ENCODE results near the gene MMD2.

Gene MMD2

DNA sequence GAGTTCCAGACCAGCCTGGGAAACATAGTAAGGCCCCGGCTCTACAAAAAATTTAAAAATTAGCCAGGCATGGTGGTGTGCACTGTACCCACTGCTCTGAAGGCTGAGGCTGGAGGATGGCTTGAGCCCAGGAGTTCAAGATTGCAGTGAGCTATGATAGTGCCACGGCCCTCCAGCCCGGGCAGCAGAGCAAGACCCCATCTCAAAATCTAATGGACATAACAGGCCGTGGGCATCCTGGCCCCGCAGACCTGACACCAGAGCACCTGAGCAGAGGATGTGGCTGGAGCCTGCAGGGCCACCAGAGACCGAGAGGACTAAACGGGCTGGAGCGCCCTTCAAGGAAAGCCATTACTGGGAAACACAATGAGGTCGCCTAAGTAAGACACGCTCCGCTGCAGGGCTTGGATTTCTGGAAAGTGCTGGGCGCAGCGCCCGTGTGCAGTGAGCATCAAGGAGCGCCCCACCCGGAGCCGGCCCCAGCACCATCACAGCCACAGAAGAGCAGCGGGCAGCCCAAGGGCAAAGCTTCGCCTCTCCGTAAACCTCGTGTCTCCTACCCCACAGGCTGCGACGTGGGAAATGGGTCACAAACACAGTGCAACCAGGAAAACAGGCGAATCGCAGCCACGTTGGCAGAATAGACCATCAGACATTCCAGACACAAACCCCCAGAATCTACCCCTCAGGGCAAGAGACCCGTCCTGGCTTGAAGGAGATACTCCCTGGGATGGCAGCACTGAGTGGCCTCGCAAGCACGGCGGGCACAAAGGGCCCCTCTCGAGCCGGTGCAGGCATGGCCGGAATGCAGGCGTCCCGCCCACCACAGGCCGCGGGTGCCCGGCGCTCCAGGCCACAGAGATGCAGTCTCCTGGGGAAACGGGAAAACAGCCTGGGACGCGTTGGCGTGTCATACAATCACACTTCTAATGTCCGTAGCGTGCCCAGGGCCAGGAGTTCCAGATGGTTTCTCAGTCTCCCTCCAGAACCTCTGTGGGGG is 80.4 kb downstream of the MMD2 start:
- TF ChIP-seq POLR2A (IDR thresholded peaks at IDR 0.05; ENCODE audit: low read length) (no peak), GATA1 (IDR thresholded peaks at IDR 0.05; ENCODE audit: low read depth, low read length) (no peak)
- DNase-seq = no peak

DNA sequence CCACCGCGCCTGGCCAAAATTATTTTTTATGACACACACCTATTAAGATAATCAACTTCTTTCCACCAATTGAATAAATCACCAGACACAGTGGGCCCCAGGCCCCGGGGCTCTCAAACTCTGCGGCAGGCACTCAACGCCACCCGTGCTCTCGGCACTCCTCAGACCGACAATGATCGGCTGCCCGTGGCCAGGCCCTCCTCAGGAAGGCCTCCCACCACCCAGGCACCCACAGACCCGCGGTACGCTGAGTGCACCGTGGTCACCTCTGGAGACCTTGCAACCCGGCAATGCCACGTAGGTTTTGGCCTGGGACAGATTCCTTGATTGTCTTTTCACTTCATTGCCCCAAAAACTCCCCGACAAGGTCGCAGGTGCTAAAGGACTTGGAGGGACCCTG is 82.4 kb downstream of the MMD2 start:
- no peak for DNase-seq
- TF ChIP-seq GATA1 (IDR thresholded peaks at IDR 0.05; ENCODE audit: low read depth, low read length) (no peak), POLR2A (IDR thresholded peaks at IDR 0.05; ENCODE audit: low read length) (no peak)

DNA sequence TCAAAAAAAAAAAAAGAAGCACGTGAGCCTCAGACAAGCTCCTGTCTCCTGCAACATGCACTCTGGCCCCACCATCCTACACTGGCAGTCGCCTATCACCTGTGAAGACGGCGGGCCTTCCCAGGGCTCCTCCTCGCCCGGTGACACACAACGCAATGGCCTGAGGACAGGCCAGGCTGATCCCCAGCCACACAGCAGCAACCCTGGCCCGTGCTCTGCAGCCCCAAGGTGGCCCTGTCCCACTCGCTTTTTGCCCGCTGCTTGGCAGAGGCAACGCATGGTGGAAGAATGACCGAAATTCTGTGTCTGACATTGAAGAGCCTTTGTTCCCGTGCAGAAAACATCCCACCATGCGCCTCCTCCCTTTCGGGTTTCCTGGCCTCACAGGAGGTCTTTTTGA is 83.6 kb downstream of the MMD2 start:
- DNase-seq = no peak
- no peak for TF ChIP-seq GATA1 (IDR thresholded peaks at IDR 0.05; ENCODE audit: low read depth, low read length)
- no peak for TF ChIP-seq POLR2A (IDR thresholded peaks at IDR 0.05; ENCODE audit: low read length)

GRCh38 chr7:4873071-4873944 is 85.7 kb downstream of the MMD2 start:
- no peak for DNase-seq
- TF ChIP-seq GATA1 (IDR thresholded peaks at IDR 0.05; ENCODE audit: low read depth, low read length) (no peak), POLR2A (IDR thresholded peaks at IDR 0.05; ENCODE audit: low read length) (no peak)

- TF ChIP-seq GATA1 (IDR thresholded peaks at IDR 0.05; ENCODE audit: low read depth, low read length) = no peak
- TF ChIP-seq POLR2A (IDR thresholded peaks at IDR 0.05; ENCODE audit: low read length) = no peak
- no peak for DNase-seq
These were observed 86.9 kb downstream of the MMD2 start for GRCh38 chr7:4871930-4872675.

DNA sequence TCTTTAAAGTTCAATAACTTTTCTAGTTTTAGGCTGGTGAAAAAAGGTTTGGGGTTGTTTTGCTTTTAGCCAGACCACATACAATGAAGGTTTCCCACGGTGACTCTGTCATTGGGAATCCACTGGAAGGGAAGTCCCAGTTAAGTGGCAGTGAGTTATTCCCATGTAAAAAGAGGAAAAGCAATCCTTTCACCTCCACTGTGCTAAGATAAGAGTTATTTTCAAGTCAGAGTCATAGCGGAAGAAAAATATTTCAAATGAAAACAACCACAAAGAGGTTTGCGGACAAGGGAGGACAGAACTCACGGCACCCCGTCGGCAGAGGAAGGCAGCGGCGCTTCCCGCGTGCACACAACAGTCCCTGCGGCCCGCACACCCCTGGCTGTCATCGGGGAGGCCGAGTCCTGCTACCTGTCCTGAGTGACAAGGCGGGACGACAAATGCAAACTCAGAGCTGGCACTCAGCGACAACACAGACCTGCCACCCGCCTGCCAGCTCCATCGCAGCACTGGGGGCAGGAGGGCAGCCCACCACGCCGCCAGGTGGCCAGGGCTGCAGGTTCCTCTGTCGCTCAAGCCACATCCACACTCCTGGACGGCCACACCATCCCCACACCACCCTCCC is 87.8 kb downstream of the MMD2 start:
- no peak for TF ChIP-seq GATA1 (IDR thresholded peaks at IDR 0.05; ENCODE audit: low read depth, low read length)
- TF ChIP-seq POLR2A (IDR thresholded peaks at IDR 0.05; ENCODE audit: low read length) = no peak
- DNase-seq = no peak

- TF ChIP-seq POLR2A (IDR thresholded peaks at IDR 0.05; ENCODE audit: low read length) (no peak), GATA1 (IDR thresholded peaks at IDR 0.05; ENCODE audit: low read depth, low read length) (no peak)
- no peak for DNase-seq
These were observed 90.5 kb downstream of the MMD2 start for GRCh38 chr7:4868493-4868892.

- TF ChIP-seq GATA1 (IDR thresholded peaks at IDR 0.05; ENCODE audit: low read depth, low read length) (no peak), POLR2A (IDR thresholded peaks at IDR 0.05; ENCODE audit: low read length) (no peak)
- no peak for DNase-seq
These were observed 92.2 kb downstream of the MMD2 start for GRCh38 chr7:4866528-4867496.

GRCh38 chr7:4862156-4862555 is 96.8 kb downstream of the MMD2 start:
- DNase-seq = no peak
- TF ChIP-seq GATA1 (IDR thresholded peaks at IDR 0.05; ENCODE audit: low read depth, low read length) (no peak), POLR2A (IDR thresholded peaks at IDR 0.05; ENCODE audit: low read length) (no peak)

GRCh38 chr7:4861673-4862072 is 97.3 kb downstream of the MMD2 start, which contains the start of gene PAPOLB:
Gene PAPOLB (minus strand): TSS chr7:4862030. CDS start chr7:4861810, 220 bp downstream.
- no peak for TF ChIP-seq POLR2A (IDR thresholded peaks at IDR 0.05; ENCODE audit: low read length)
- no peak for TF ChIP-seq GATA1 (IDR thresholded peaks at IDR 0.05; ENCODE audit: low read depth, low read length)
- DNase-seq = no peak

- no peak for DNase-seq
- no peak for TF ChIP-seq GATA1 (IDR thresholded peaks at IDR 0.05; ENCODE audit: low read depth, low read length)
- TF ChIP-seq POLR2A (IDR thresholded peaks at IDR 0.05; ENCODE audit: low read length) = no peak
These were observed 97.8 kb downstream of the MMD2 start for GRCh38 chr7:4861227-4861626.

DNA sequence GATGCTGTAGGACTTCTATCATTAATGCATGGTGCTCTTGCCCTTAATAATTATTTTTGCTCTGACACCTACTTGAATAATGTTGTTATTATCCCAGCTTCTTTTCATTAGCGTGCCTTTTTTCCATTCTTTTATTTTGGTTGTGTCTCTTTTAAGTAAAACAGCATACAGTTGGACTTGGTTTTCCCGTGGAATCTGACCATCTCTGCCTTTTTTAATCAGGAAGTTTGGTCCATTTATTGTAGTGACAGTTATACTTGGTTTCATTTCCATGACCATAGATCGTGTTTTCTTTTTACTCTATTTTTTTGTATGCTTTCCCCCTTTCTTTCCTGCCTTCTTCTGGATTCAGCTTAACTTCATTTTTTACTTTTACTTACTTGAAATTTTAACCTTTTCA is 101.8 kb downstream of the MMD2 start:
- TF ChIP-seq GATA1 (IDR thresholded peaks at IDR 0.05; ENCODE audit: low read depth, low read length) (no peak), POLR2A (IDR thresholded peaks at IDR 0.05; ENCODE audit: low read length) (no peak)
- DNase-seq = no peak

Measured in erythroblast (primary cell).